ENCODE data around the gene UBA52.
A peak's percentile ranks its signal among the peaks of the same experiment; 100 is the strongest.

The UBA52 gene

GRCh38 chr19:18587561-18587960 lies 15.9 kb downstream of the UBA52 start:
- H3K4me3 ChIP-seq (ENCODE audit: control insufficient read depth, low read depth, low read length): no peak overlapping the region
- DNase-seq (ENCODE audit: low read depth): no peak

GRCh38 chr19:18587962-18588610 lies 16.4 kb downstream of the UBA52 start:
- peak overlapping the region; percentile 77 for H3K4me3 ChIP-seq (ENCODE audit: control insufficient read depth, low read depth, low read length)
- TF ChIP-seq CTCF (IDR thresholded peaks at IDR 0.05; ENCODE audit: control insufficient read depth, insufficient read depth, low read depth, low read length, missing control alignments): no peak
- no peak for DNase-seq (ENCODE audit: low read depth)

More at GRCh38 chr19:18587561-18587960, 15.9 kb downstream of the UBA52 start:
- no peak for TF ChIP-seq CTCF (IDR thresholded peaks at IDR 0.05; ENCODE audit: control insufficient read depth, insufficient read depth, low read depth, low read length, missing control alignments)

- no peak for DNase-seq (ENCODE audit: low read depth)
- TF ChIP-seq CTCF (IDR thresholded peaks at IDR 0.05; ENCODE audit: control insufficient read depth, insufficient read depth, low read depth, low read length, missing control alignments): peak; percentile 84
- H3K4me3 ChIP-seq (ENCODE audit: control insufficient read depth, low read depth, low read length): peak within 1 kb of the TSS; percentile 77
Measured at GRCh38 chr19:18588611-18589379, 17.1 kb downstream of the UBA52 start, which contains the start of gene REX1BD. TSS of gene REX1BD (plus strand) at chr19:18588798. CDS start at chr19:18588802, 4 bp downstream.

GRCh38 chr19:18589380-18590272 lies 18.0 kb downstream of the UBA52 start:
- no peak for TF ChIP-seq CTCF (IDR thresholded peaks at IDR 0.05; ENCODE audit: control insufficient read depth, insufficient read depth, low read depth, low read length, missing control alignments)
- no peak for DNase-seq (ENCODE audit: low read depth)
- H3K4me3 ChIP-seq (ENCODE audit: control insufficient read depth, low read depth, low read length): peak overlapping the region; percentile 77

- no peak overlapping the region; the same call in 1 of the 2 replicates for H3K4me3 ChIP-seq (ENCODE audit: control insufficient read depth, low read depth, low read length)
- TF ChIP-seq CTCF (IDR thresholded peaks at IDR 0.05; ENCODE audit: control insufficient read depth, insufficient read depth, low read depth, low read length, missing control alignments): peak; percentile 38
- DNase-seq (ENCODE audit: low read depth): no peak
Measured at GRCh38 chr19:18590273-18591272, 18.9 kb downstream of the UBA52 start.

Measured in AG09309 (cell line).